ENCODE results near the gene PCDH8.

Gene PCDH8

GRCh38 chr13:52869621-52870020 is 21.2 kb upstream of the PCDH8 start:
- intact Hi-C loops (cut with micrococcal nuclease): loop anchor here (10.0 kb wide), 1 partner anchor 285 kb away; no protein-coding TSS in a partner anchor
- H3K27me3 Mint-ChIP-seq: peaks cover 2% of the 10 kb centered on the region
- H3K4me3 Mint-ChIP-seq: no peak overlapping the region
- H3K27ac Mint-ChIP-seq: no peak overlapping the region
- no peaks in the 10 kb centered on the region for H3K36me3 Mint-ChIP-seq (ENCODE audit: low read depth)
- H3K4me1 Mint-ChIP-seq (ENCODE audit: low read depth): no peaks in the 10 kb centered on the region
- H3K9me3 Mint-ChIP-seq: peaks cover 10% of the 10 kb centered on the region

DNA sequence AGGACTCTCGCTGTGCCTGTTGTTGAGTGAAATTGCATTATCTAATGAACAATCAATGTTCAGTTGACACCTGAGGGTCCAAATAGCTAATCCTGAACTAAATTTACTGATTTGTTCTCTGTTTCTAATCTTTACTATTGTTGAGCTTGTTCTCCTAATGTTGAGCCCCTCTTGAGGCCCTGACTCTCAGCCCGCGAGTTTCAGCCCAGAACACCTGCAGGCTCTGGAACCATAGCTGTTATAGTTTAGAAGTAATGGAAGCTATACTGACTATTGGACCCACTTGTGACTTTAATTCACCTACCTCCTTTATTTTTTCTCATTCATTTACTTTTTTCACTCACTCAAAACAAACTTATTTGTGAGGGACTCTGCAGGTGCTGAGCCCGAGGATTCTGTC is 20.6 kb upstream of the PCDH8 start:
- Mint-ChIP-seq H3K4me1 (ENCODE audit: low read depth) (no peaks in the 10 kb centered on the region), H3K4me3 (no peak overlapping the region)

GRCh38 chr13:52868190-52868589 is 19.8 kb upstream of the PCDH8 start:
- Mint-ChIP-seq H3K27me3 (peaks cover 2% of the 10 kb centered on the region), H3K36me3 (ENCODE audit: low read depth) (no peaks in the 10 kb centered on the region), H3K4me3 (no peak overlapping the region), H3K27ac (no peak overlapping the region), H3K9me3 (no peaks in the 10 kb centered on the region), H3K4me1 (ENCODE audit: low read depth) (no peaks in the 10 kb centered on the region)
- intact Hi-C loops (cut with micrococcal nuclease): loop anchor here (10.0 kb wide), 1 partner anchor 287 kb away; no protein-coding TSS in a partner anchor

More for the DNA sequence above, 20.6 kb upstream of the PCDH8 start:
- intact Hi-C loops (cut with micrococcal nuclease): loop anchor here (10.0 kb wide), 1 partner anchor 286 kb away; no protein-coding TSS in a partner anchor
- Mint-ChIP-seq H3K36me3 (ENCODE audit: low read depth) (no peaks in the 10 kb centered on the region), H3K9me3 (peaks cover 5% of the 10 kb centered on the region), H3K27ac (no peak overlapping the region), H3K27me3 (peaks cover 2% of the 10 kb centered on the region)

DNA sequence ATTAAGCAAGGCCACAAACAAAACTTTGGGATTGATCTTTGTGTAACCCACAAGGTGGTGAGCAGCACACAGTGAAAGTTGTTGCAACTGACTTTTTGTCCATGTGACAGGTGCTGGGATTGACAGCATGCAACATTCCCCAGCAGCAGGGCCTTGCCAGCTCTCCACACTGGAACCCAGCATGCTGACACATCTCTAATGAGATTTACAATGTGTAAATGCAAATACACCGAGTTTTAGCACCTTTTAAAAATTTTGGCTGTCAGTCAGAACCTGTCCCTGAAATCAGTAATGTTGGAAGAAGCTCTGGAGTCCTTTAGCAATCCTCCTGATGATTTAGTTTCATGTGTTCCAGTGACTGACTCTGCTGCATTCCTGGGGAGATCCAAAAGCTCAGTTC is 16.5 kb upstream of the PCDH8 start:
- no peaks in the 10 kb centered on the region for H3K36me3 Mint-ChIP-seq (ENCODE audit: low read depth)
- peaks cover 2% of the 10 kb centered on the region for H3K27me3 Mint-ChIP-seq
- H3K4me1 Mint-ChIP-seq (ENCODE audit: low read depth): no peaks in the 10 kb centered on the region
- H3K9me3 Mint-ChIP-seq: no peaks in the 10 kb centered on the region
- intact Hi-C loops (cut with micrococcal nuclease): loop anchor here (10.0 kb wide), 1 partner anchor 290 kb away; no protein-coding TSS in a partner anchor
- no peak overlapping the region for H3K4me3 Mint-ChIP-seq
- H3K27ac Mint-ChIP-seq: no peak overlapping the region

- H3K27me3 Mint-ChIP-seq: peaks cover 10% of the 10 kb centered on the region
- H3K36me3 Mint-ChIP-seq (ENCODE audit: low read depth): no peaks in the 10 kb centered on the region
- H3K4me1 Mint-ChIP-seq (ENCODE audit: low read depth): no peaks in the 10 kb centered on the region
- H3K27ac Mint-ChIP-seq: no peak overlapping the region
- no peaks in the 10 kb centered on the region for H3K9me3 Mint-ChIP-seq
- intact Hi-C loops (cut with micrococcal nuclease): loop anchor here (1.0 to 10.0 kb wide), 2 partner anchors 106 to 292 kb away; no protein-coding TSS in a partner anchor
- no peak overlapping the region for H3K4me3 Mint-ChIP-seq
Measured at GRCh38 chr13:52862358-52863206, 14.1 kb upstream of the PCDH8 start.

DNA sequence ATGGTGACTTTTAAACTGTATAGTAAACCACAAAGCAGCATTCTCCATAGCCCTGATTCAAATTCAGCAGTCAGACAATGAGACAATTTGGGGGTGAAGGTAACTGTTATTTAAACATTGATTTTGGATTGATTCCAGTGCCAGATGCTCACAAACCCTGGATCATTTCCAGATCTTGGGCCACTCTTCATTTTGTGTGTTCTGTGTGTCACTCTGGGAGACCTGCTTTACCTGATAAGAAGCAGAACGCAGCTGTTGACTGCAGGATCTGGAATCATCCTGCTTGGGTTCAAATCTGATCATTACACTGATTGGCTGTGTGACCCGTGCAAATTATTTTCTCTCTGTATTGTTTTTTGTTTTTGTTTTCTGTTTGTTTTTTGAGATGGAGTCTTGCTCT is 4.0 kb upstream of the PCDH8 start:
- intact Hi-C loops (cut with micrococcal nuclease): no loop called here
- H3K4me3 Mint-ChIP-seq: no peak overlapping the region
- no peaks in the 10 kb centered on the region for H3K36me3 Mint-ChIP-seq (ENCODE audit: low read depth)
- no peak overlapping the region for H3K27ac Mint-ChIP-seq
- peaks cover 79% of the 10 kb centered on the region for H3K27me3 Mint-ChIP-seq
- H3K9me3 Mint-ChIP-seq: peaks cover 8% of the 10 kb centered on the region
- peaks cover 34% of the 10 kb centered on the region for H3K4me1 Mint-ChIP-seq (ENCODE audit: low read depth)

GRCh38 chr13:52851137-52851962 is 2.9 kb upstream of the PCDH8 start:
- Mint-ChIP-seq H3K4me3 (peak overlapping the region; percentile 74), H3K4me1 (ENCODE audit: low read depth) (peaks cover 34% of the 10 kb centered on the region), H3K9me3 (peaks cover 8% of the 10 kb centered on the region), H3K27ac (no peak overlapping the region), H3K27me3 (peaks cover 88% of the 10 kb centered on the region), H3K36me3 (ENCODE audit: low read depth) (no peaks in the 10 kb centered on the region)
- intact Hi-C loops (cut with micrococcal nuclease): no loop called here

- no peak overlapping the region for H3K27ac Mint-ChIP-seq
- intact Hi-C loops (cut with micrococcal nuclease): no loop called here
- peaks cover 91% of the 10 kb centered on the region for H3K27me3 Mint-ChIP-seq
Measured at GRCh38 chr13:52850396-52851136, 2.1 kb upstream of the PCDH8 start.

DNA sequence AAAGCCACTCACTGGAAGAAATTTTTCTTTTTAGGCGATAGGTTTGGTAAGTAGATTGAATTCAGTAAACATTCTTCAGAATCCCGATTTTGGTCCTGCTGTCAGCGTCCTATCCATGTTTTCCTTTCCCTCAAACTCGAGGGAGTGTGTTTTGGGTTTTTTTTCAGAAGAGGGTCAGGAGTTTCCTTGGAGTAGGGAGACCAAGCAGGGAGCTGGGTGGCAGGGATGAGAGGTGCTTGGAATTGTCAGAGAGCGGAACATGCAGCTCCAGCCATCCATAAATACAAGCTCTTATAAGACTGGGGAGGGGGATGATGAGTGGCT is 1.6 kb upstream of the PCDH8 start:
- Mint-ChIP-seq H3K4me1 (ENCODE audit: low read depth) (peaks cover 34% of the 10 kb centered on the region), H3K9me3 (peaks cover 8% of the 10 kb centered on the region), H3K4me3 (no peak overlapping the region), H3K27ac (no peak overlapping the region), H3K27me3 (peaks cover 92% of the 10 kb centered on the region), H3K36me3 (ENCODE audit: low read depth) (no peaks in the 10 kb centered on the region)
- intact Hi-C loops (cut with micrococcal nuclease): no loop called here

More at GRCh38 chr13:52850396-52851136, 2.1 kb upstream of the PCDH8 start:
- Mint-ChIP-seq H3K36me3 (ENCODE audit: low read depth) (no peaks in the 10 kb centered on the region), H3K4me3 (peak overlapping the region; percentile 74), H3K9me3 (peaks cover 8% of the 10 kb centered on the region), H3K4me1 (ENCODE audit: low read depth) (peaks cover 34% of the 10 kb centered on the region)

DNA sequence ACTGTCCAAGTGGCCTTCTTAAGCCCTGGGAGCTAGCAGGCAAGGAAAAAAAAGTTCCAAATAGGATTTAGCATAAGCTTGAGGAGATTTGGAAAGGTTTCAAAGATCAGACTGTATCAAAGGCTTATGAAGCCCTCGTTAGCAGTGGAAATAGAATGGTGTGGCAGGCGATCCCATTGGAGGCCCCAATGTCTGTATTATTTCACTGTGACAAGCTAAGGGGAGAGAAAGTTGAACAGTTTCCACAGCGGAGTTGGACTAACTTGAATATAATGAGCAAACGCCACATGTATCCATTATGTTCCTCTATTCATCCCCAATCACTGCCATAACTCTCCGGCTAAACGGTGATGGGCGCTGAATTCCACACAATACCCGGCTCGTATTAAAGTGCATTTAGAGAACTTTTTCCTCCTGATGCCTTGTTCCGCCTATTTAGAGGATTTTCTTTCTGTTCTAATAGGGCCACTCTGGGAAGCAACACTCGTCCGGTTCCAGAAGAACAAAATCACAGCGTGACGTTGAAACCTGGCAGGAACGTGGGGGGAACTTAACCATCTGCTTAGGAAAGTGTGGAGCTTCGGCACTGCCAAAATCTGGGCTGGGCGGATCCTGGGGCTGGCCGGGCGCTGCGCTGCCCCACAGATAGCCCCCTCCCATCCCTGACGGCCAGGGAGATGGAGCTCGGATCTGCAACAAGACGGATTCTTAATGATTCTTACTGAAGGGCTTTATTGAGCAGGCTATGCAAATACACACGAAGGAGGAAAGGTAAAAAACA is 1.0 kb upstream of the PCDH8 start:
- no peaks in the 10 kb centered on the region for H3K36me3 Mint-ChIP-seq (ENCODE audit: low read depth)
- H3K4me1 Mint-ChIP-seq (ENCODE audit: low read depth): peaks cover 34% of the 10 kb centered on the region
- H3K27me3 Mint-ChIP-seq: peaks cover 92% of the 10 kb centered on the region
- intact Hi-C loops (cut with micrococcal nuclease): no loop called here
- peaks cover 8% of the 10 kb centered on the region for H3K9me3 Mint-ChIP-seq
- H3K4me3 Mint-ChIP-seq: no peak overlapping the region
- no peak overlapping the region for H3K27ac Mint-ChIP-seq

GRCh38 chr13:52847682-52848432 is 583 bp downstream of the PCDH8 start:
- no peaks in the 10 kb centered on the region for H3K36me3 Mint-ChIP-seq (ENCODE audit: low read depth)
- intact Hi-C loops (cut with micrococcal nuclease): no loop called here
- peaks cover 8% of the 10 kb centered on the region for H3K9me3 Mint-ChIP-seq
- no peak overlapping the region for H3K4me3 Mint-ChIP-seq
- peaks cover 92% of the 10 kb centered on the region for H3K27me3 Mint-ChIP-seq
- peaks cover 34% of the 10 kb centered on the region for H3K4me1 Mint-ChIP-seq (ENCODE audit: low read depth)
- no peak overlapping the region for H3K27ac Mint-ChIP-seq

- peaks cover 34% of the 10 kb centered on the region for H3K4me1 Mint-ChIP-seq (ENCODE audit: low read depth)
- no peak overlapping the region for H3K27ac Mint-ChIP-seq
- H3K4me3 Mint-ChIP-seq: no peak overlapping the region
- peaks cover 89% of the 10 kb centered on the region for H3K27me3 Mint-ChIP-seq
- H3K36me3 Mint-ChIP-seq (ENCODE audit: low read depth): no peaks in the 10 kb centered on the region
- H3K9me3 Mint-ChIP-seq: peaks cover 8% of the 10 kb centered on the region
- intact Hi-C loops (cut with micrococcal nuclease): no loop called here
Measured at GRCh38 chr13:52847322-52847681, 1.1 kb downstream of the PCDH8 start.

Data from dendritic cell treated with granulocyte-macrophage colony-stimulating factor and Interleukin-4, amounts not matched to agents 40 ng/mL and 50 ng/mL, for 4 days (primary cell).